Peyer's patch (tissue), 4 donors: ENCODE measurements around the gene KCNN3.

Experiments used
- POLR2A ChIP-seq, 2 donors: fragments of 450-650 bp; IDR thresholded peaks; one replicate each; pipeline ENCODE4 v1.5.1; 2017; ENCODE audit warnings: antibody characterized with exemption in 2 of 2, mild to moderate bottlenecking in 2 of 2, moderate library complexity in 2 of 2
- TF ChIP-seq, protein P1 (sequence below), 6 experiments: fragments of 450-650 bp in 4 of 6; fragments of 200-600 bp in 2 of 6; sonication (generic) in 1 of 6; IDR thresholded peaks; one replicate each; pipeline ENCODE4 v1.5.1; 2017 to 2019; ENCODE audit warnings: antibody characterized with exemption in 6 of 6, mild to moderate bottlenecking in 3 of 6, moderate library complexity in 1 of 6

GRCh38 chr1:154720328-154721297 lies 149.5 kb downstream of the KCNN3 start:
- TF ChIP-seq, protein P1, sequence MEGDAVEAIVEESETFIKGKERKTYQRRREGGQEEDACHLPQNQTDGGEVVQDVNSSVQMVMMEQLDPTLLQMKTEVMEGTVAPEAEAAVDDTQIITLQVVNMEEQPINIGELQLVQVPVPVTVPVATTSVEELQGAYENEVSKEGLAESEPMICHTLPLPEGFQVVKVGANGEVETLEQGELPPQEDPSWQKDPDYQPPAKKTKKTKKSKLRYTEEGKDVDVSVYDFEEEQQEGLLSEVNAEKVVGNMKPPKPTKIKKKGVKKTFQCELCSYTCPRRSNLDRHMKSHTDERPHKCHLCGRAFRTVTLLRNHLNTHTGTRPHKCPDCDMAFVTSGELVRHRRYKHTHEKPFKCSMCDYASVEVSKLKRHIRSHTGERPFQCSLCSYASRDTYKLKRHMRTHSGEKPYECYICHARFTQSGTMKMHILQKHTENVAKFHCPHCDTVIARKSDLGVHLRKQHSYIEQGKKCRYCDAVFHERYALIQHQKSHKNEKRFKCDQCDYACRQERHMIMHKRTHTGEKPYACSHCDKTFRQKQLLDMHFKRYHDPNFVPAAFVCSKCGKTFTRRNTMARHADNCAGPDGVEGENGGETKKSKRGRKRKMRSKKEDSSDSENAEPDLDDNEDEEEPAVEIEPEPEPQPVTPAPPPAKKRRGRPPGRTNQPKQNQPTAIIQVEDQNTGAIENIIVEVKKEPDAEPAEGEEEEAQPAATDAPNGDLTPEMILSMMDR (IDR thresholded peaks at IDR 0.05) = no peak
- TF ChIP-seq POLR2A (IDR thresholded peaks at IDR 0.05) = no peak
